SU-DHL-6 (cell line): Measurements from ENCODE around the gene RIN1.

Experiments used
- H2AFZ ChIP-seq: fragments of 200-600 bp; sonication (generic); 2 replicates; pipeline ENCODE4 v1.6.1; 2014; ENCODE audit warnings: low read depth, mild to moderate bottlenecking, moderate library complexity, mixed read lengths, antibody characterized with exemption, low read length; ENCODE audit not compliant: severe bottlenecking
- H3F3A ChIP-seq: fragments of 200-600 bp; shearing (Covaris generic); 2 replicates; pipeline ENCODE4 v1.6.0; 2016; ENCODE audit warnings: antibody characterized with exemption, mild to moderate bottlenecking; ENCODE audit not compliant: insufficient read depth
- H3K27ac ChIP-seq: fragments of 200-600 bp; sonication (generic); 2 replicates; pipeline ENCODE4 v1.5.1; 2016; ENCODE audit warnings: low read depth, mild to moderate bottlenecking, low read length, moderate library complexity, mixed read lengths
- H3K27me3 ChIP-seq: fragments of 200-600 bp; sonication (generic), shearing (Covaris generic); 2 replicates; pipeline ENCODE4 v1.6.0; 2014; ENCODE audit warnings: mild to moderate bottlenecking, low read length
- H3K36me3 ChIP-seq: fragments of 200-600 bp; sonication (generic); 2 replicates; pipeline ENCODE4 v1.6.1; 2014; ENCODE audit warnings: mild to moderate bottlenecking, low read length, mixed read lengths
- H3K4me2 ChIP-seq: fragments of 300-600, 200-600 bp; shearing (Covaris generic), sonication (generic); 2 replicates; pipeline ENCODE4 v1.6.0; 2014; ENCODE audit warnings: low read length, low read depth, mild to moderate bottlenecking; ENCODE audit not compliant: poor library complexity, severe bottlenecking
- H3K4me3 ChIP-seq: fragments of 200-600 bp; sonication (generic); 2 replicates; pipeline ENCODE4 v1.5.1; 2014; ENCODE audit warnings: antibody characterized with exemption, low read length, mild to moderate bottlenecking, mixed read lengths; ENCODE audit not compliant: insufficient read depth, poor library complexity, severe bottlenecking
- H3K79me2 ChIP-seq: fragments of 200-600 bp; sonication (generic); 2 replicates; pipeline ENCODE4 v1.6.1; 2014; ENCODE audit warnings: mild to moderate bottlenecking, low read length, moderate library complexity; ENCODE audit not compliant: insufficient read depth
- H3K9ac ChIP-seq: fragments of 200-600 bp; sonication (generic); 2 replicates; pipeline ENCODE4 v1.7.0; 2014; ENCODE audit warnings: mild to moderate bottlenecking, low read length
- H3K9me2 ChIP-seq: fragments of 200-600 bp; sonication (generic); replicated peaks from 2 replicates; pipeline ENCODE4 v1.6.1; 2014; ENCODE audit warnings: low read length; ENCODE audit not compliant: insufficient read depth
- H3K9me3 ChIP-seq: fragments of 200-600 bp; sonication (generic); 2 replicates; pipeline ENCODE4 v1.6.1; 2014; ENCODE audit warnings: low read length, mixed read lengths; ENCODE audit not compliant: insufficient read depth
- H4K20me1 ChIP-seq: fragments of 200-600 bp; sonication (generic); 2 replicates; pipeline ENCODE4 v1.6.1; 2014; ENCODE audit warnings: low read depth, mild to moderate bottlenecking, antibody characterized with exemption, low read length, moderate library complexity, mixed read lengths
- CTCF ChIP-seq: fragments of 200-600 bp; sonication (generic); IDR thresholded peaks from one replicate; pipeline ENCODE4 v1.5.1; 2017; ENCODE audit warnings: antibody characterized with exemption, mild to moderate bottlenecking, low read length, moderate library complexity; ENCODE audit not compliant: insufficient read depth, poor library complexity, severe bottlenecking
- EZH2phosphoT487 ChIP-seq: fragments of 200-600 bp; sonication (generic), shearing (Covaris generic); conservative IDR thresholded peaks from 2 replicates; pipeline ENCODE4 v1.6.1; 2018; ENCODE audit warnings: mild to moderate bottlenecking, antibody characterized with exemption, low read length, moderate library complexity, mixed read lengths

The RIN1 gene

GRCh38 chr11:66317723-66318599, 18.3 kb downstream of the RIN1 start:
- Histone ChIP-seq H3K4me3 (no peak overlapping the region), H3K9me3 (no peaks in the 10 kb centered on the region), H3K4me2 (no peak overlapping the region), H3K9ac (no peak overlapping the region), H3K27me3 (no peaks in the 10 kb centered on the region), H3K27ac (no peak overlapping the region), H3F3A (no peaks in the 10 kb centered on the region), H3K9me2 (no peaks in the 10 kb centered on the region), H3K36me3 (no peaks in the 10 kb centered on the region), H4K20me1 (no peaks in the 10 kb centered on the region), H3K79me2 (no peaks in the 10 kb centered on the region), H2AFZ (no peak overlapping the region)
- TF ChIP-seq EZH2phosphoT487 (no peak), CTCF (no peak)

- TF ChIP-seq EZH2phosphoT487 (no peak), CTCF (no peak)
- no peak overlapping the region for H3K4me2 ChIP-seq
- H3K9me2 ChIP-seq, result no peaks in the 10 kb centered on the region
- H3K9me3 ChIP-seq, result no peaks in the 10 kb centered on the region
- no peaks in the 10 kb centered on the region for H3K36me3 ChIP-seq
- H3K9ac ChIP-seq, result no peak overlapping the region
- H3K27me3 ChIP-seq, result no peaks in the 10 kb centered on the region
- no peaks in the 10 kb centered on the region for H3F3A ChIP-seq
- no peak overlapping the region for H2AFZ ChIP-seq
- no peak overlapping the region for H3K4me3 ChIP-seq
- H3K27ac ChIP-seq, result no peak overlapping the region
- H3K79me2 ChIP-seq, result no peaks in the 10 kb centered on the region
- no peaks in the 10 kb centered on the region for H4K20me1 ChIP-seq
Measured at GRCh38 chr11:66317322-66317722, 18.9 kb downstream of the RIN1 start.

- TF ChIP-seq CTCF, result no peak
- no peak for TF ChIP-seq EZH2phosphoT487
- Histone ChIP-seq H3K4me3 (no peak within 1 kb of the TSS), H3K27ac (no peak within 1 kb of the TSS), H4K20me1 (no peaks in the 10 kb centered on the region), H2AFZ (no peak within 1 kb of the TSS), H3K27me3 (no peaks in the 10 kb centered on the region), H3K9me3 (no peaks in the 10 kb centered on the region), H3F3A (no peaks in the 10 kb centered on the region), H3K9ac (no peak within 1 kb of the TSS), H3K4me2 (no peak within 1 kb of the TSS), H3K36me3 (no peaks in the 10 kb centered on the region), H3K79me2 (no peaks in the 10 kb centered on the region), H3K9me2 (no peaks in the 10 kb centered on the region)
Measured at GRCh38 chr11:66316849-66317251, 19.4 kb downstream of the RIN1 start, which contains the start of gene CD248. CD248 (minus strand) TSS chr11:66317044; CDS start chr11:66317027, 17 bp downstream.
